C4-2B (cell line): Measurements from ENCODE around the gene MADD.

Source experiments
- CTCF ChIP-seq: fragments of 450-650 bp; conservative IDR thresholded peaks from 2 replicates; pipeline ENCODE4 v1.5.1; 2017; ENCODE audit warnings: mild to moderate bottlenecking
- ZFX ChIP-seq: fragments of 450-650 bp; IDR thresholded peaks from 2 replicates; pipeline ENCODE4 v1.6.1; 2017

GRCh38 chr11:47327949-47328348, 58.0 kb downstream of the MADD start:
- TF ChIP-seq CTCF (no peak), ZFX (no peak)
